Measurements from ENCODE around the gene CD276. TPM values are rescaled to one million over a fixed set of nuclear protein-coding genes. Genes with fewer than 3 reads are reported as not detected.

The CD276 gene
- total and polyA plus RNA-seq, 8 donors = 10.4 to 185 (median 32.4) TPM

GRCh38 chr15:73718694-73719093 lies 34.5 kb downstream of the CD276 start:
- peaks cover 0 to 12% (median 0%) of the 10 kb centered on the region in 4 donors for H3K4me1 ChIP-seq
- TF ChIP-seq CTCF (IDR thresholded peaks at IDR 0.05) (no peak), POLR2AphosphoS5 (IDR thresholded peaks at IDR 0.05) (no peak), POLR2A (IDR thresholded peaks at IDR 0.05) (no peak), EP300 (IDR thresholded peaks at IDR 0.05) (no peak)
- WGBS, 5 donors = 72 to 80% (median 75%) methylated on average over 4 of the region's 4 CpGs
- H3K4me3 ChIP-seq = no peak overlapping the region
- no peaks in the 10 kb centered on the region for H3K9me3 ChIP-seq
- intact Hi-C loops (cut with DNase I; ENCODE audit: low total_unique reads) = no loop called here
- no peak overlapping the region for H3K27ac ChIP-seq
- H3K36me3 ChIP-seq = peaks cover 5 to 11% (median 9%) of the 10 kb centered on the region in 4 donors
- no peaks in the 10 kb centered on the region for H3K27me3 ChIP-seq
- DNase-seq = no peak

DNA sequence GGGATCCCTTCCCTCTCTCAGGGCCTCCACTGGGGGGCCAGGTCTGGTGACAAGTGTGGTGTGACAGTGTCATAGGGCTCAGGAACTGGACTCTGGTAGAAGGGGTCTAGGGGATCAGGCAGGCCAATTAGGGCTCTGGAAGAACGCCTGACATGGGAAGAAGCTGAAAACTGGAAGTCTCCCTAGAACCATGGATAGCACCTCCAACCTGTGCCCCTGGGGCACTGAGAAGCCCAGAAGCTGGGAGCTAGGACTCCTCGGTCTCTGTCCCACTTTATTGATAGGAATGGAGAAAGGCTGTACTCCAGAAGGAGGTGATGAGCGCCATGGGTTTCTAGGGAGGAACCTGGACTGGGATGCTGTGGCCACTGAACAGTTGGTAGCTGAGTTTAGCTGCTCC lies 38.2 kb downstream of the CD276 start:
- Histone ChIP-seq H3K9me3 (no peaks in the 10 kb centered on the region), H3K4me3 (no peak overlapping the region), H3K27me3 (no peaks in the 10 kb centered on the region), H3K27ac (no peak overlapping the region), H3K36me3 (no peaks in the 10 kb centered on the region), H3K4me1 (no peaks in the 10 kb centered on the region)
- 92 to 97% (median 93%) methylated on average over 3 of the region's 3 CpGs for WGBS, 5 donors
- intact Hi-C loops (cut with DNase I; ENCODE audit: low total_unique reads) = no loop called here
- TF ChIP-seq POLR2AphosphoS5 (IDR thresholded peaks at IDR 0.05) = no peak
- no peak for TF ChIP-seq CTCF (IDR thresholded peaks at IDR 0.05)
- TF ChIP-seq EP300 (IDR thresholded peaks at IDR 0.05) = no peak
- TF ChIP-seq POLR2A (IDR thresholded peaks at IDR 0.05) = no peak
- no peak for DNase-seq

DNA sequence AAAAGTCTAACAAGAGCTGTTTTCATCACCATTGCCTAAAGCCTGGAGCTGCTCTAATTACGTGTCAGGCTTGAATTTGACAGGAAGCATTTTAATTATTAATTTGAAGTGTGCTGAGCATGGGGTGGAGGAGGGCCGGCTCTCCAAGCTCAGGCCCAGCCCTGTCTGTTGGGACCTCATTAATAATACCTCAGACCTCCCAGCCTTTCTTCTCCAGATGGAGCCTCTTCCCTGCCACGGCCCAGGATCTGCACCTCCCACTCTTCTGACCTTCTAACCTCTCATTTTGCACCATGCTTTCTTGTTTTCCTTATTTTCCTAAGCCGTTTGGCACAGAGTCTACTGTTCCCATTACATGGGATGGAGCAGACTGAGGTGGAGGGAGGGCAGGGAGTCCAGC lies 39.0 kb downstream of the CD276 start:
- H3K36me3 ChIP-seq = no peaks in the 10 kb centered on the region
- H3K27ac ChIP-seq = no peak overlapping the region
- H3K4me1 ChIP-seq = no peaks in the 10 kb centered on the region
- H3K9me3 ChIP-seq = no peaks in the 10 kb centered on the region
- intact Hi-C loops (cut with DNase I; ENCODE audit: low total_unique reads) = no loop called here
- H3K4me3 ChIP-seq = no peak overlapping the region
- no peaks in the 10 kb centered on the region for H3K27me3 ChIP-seq
- DNase-seq = no peak
- TF ChIP-seq POLR2A (IDR thresholded peaks at IDR 0.05) = no peak
- TF ChIP-seq EP300 (IDR thresholded peaks at IDR 0.05) = no peak
- no peak for TF ChIP-seq CTCF (IDR thresholded peaks at IDR 0.05)
- no peak for TF ChIP-seq POLR2AphosphoS5 (IDR thresholded peaks at IDR 0.05)
- 31 to 47% (median 47%) methylated on average over 4 of the region's 4 CpGs for WGBS, 5 donors

- 64 to 79% (median 67%) methylated on average over 3 of the region's 3 CpGs for WGBS, 5 donors
- H3K36me3 ChIP-seq = no peaks in the 10 kb centered on the region
- TF ChIP-seq POLR2A (IDR thresholded peaks at IDR 0.05) = no peak
- TF ChIP-seq POLR2AphosphoS5 (IDR thresholded peaks at IDR 0.05) = no peak
- no peak for TF ChIP-seq CTCF (IDR thresholded peaks at IDR 0.05)
- TF ChIP-seq EP300 (IDR thresholded peaks at IDR 0.05) = no peak
Observed at GRCh38 chr15:73724212-73724611, 40.0 kb downstream of the CD276 start.

More at GRCh38 chr15:73724212-73724611, 40.0 kb downstream of the CD276 start:
- H3K27ac ChIP-seq = no peak overlapping the region
- H3K9me3 ChIP-seq = no peaks in the 10 kb centered on the region
- DNase-seq = no peak
- intact Hi-C loops (cut with DNase I; ENCODE audit: low total_unique reads) = no loop called here
- no peak overlapping the region for H3K4me3 ChIP-seq
- no peaks in the 10 kb centered on the region for H3K27me3 ChIP-seq
- H3K4me1 ChIP-seq = no peaks in the 10 kb centered on the region
